HG03460 (cell line): Measurements from ENCODE around the gene MZT2A.
"Not testable (repeated sequence)": the region's sequence is repeated elsewhere in the genome, so short reads cannot be mapped to it uniquely, and the experiment has no call there.

ENCODE experiments used
- ATAC-seq: cut with Tn5 transposase; IDR thresholded peaks from one replicate; pipeline ENCODE4 v1.9.1; 2021; ENCODE audit not compliant: unreplicated experiment

MZT2A gene

GRCh38 chr2:131493199-131493968, 1.2 kb upstream of the MZT2A start:
- ATAC-seq = peak; percentile 14

DNA sequence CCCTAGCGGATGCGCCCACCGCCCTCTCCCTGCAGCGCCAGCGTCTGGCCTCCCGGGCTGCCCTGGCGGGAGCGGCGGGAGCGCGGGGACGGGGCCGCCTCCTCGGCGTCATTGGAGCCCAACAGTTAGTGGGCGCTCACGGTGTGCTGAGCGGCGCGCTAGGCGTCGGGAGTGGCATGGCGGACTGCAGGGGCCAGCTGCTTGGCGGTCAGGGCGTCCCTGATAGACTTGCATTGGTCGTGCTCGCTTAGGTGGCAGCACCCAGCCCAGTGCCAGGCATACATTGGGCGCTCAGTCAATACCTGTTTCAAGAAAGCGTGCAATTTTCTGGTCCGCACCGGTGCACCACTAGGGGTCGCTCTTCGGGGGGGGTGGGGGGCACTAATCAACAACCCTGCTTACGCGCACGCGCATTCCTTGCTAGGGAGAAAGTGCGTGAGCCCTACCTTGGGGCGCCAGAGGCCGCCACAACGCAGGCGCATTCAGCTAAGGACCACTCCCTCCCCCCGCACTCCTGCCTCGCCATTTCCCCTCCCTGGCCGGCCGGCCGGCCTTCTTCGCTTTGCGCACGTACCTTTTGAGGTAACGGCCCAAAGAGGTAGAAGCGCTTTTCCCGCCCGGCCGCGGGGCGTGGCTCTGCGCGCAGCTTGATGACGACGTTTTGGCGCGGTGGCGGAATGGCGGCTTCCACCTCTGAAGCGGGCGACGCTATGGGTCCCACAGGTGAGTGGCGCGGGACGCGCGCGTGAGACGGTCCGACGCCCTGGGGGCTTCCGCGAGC, 411 bp upstream of the MZT2A start:
- peak; percentile 68 for ATAC-seq

- ATAC-seq = peak; percentile 5
These were observed 744 bp downstream of the MZT2A start for GRCh38 chr2:131491469-131491836.

DNA sequence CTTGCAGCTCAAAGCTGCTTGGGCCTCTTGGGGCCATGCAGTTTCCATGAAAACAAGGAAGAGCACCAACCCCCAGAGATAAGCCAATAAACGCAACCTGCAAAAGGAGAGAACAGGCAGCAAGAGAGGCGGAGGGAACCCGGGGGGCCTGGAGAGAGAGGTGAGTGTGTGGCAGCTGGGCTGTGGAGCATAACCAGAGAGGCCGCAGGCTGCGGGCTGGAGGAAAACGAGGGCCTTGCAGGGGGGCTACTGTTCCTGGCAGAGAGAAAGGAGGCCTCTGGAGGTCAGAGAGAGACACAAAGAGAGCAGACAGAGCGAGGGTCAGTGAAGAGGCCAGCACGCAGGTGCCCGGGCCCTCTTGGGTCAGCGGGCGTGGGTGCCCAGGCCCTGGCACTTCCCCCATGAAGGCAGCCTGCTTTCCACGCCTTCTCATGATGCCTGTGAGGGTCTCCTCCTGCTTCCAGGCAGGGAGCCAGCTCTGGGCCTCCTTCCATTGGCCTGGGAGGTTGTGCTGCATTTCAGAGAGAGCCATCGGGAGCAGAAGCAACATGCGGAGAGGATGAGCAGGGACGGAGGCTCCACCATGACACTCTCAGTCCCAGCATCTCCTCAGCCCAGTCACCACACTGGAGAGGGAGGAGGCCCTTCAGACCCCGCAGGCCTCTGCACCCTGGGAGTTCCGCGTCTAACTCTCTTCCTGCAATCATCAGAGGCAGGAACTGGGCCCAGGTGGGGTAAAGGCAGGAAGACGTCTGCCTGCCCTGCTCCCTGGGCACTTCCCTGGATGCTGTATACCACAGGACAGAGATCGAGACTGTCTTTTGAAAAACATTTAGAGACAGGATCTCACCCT, 1.4 kb downstream of the MZT2A start:
- not testable (repeated sequence) for ATAC-seq

DNA sequence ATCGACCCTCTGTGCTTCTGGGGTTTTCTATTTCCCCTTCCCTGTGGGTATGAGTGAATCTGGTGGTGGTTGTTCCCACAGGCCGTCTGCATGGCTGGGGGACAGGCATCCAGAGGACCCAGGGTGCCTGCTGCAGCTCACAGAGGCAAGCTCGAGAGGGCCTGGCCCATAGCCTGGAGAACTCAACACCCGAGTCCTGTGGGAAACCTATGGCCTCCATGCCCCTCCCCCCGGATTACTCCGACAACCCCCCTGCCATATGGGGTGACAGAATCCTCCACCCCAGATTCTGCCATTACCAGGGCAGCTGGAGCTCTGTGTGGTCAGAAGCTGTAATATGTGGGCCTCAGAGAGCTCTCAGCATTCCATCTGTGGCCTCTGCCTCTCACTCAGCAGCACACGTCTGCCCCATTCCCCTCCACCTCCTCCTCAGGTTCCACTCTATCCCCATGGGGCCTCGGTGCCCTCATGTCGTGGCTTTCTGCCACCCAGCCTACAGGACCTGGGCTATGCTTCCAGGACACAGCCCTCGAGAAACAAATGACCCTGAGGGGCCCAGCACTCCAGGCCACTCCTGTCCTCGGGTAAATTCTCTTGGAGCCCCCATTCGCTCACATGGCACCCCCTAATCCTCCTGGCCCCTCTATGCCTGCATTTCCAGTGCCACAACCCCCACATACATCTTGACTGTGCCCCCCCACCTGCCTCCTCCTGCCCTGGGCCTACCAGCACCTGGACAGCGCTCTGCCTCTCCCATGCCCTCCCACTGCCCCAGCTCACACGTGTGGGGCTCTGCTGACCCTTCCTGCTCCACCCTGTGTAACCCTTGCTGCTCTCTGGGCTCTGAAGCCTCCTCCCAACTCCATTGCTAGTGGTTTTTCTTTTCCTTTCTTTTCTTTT, 3.6 kb downstream of the MZT2A start:
- ATAC-seq = no peak

- not testable (repeated sequence) for ATAC-seq
These were observed 5.8 kb downstream of the MZT2A start for GRCh38 chr2:131486201-131486902.

DNA sequence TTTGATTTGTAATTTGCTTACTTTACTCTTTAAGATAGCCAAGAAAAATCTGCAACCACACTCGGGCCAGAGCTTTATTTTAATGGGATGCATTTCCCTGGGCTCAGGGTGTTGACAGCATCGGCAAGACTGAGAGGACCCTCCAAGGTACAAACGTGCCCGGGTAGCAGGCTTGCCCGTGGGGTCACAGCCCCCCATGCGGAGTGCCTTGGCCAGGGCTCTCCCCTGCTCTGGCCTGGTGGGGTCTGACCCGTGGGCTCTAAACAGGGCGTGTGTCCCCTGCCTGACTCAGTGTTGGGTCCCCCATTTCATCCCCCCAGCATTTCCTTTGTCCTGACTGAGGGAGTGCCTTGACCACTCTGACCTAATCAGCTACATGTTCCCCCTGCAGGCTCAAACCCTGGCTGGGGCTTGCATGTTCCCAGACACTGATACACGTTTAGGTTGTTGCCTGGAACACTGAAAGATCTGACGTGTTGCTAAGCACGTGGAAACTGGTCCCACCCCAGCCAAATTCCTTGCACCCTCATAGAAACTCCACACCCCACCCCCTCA, 7.2 kb downstream of the MZT2A start:
- not testable (repeated sequence) for ATAC-seq

- ATAC-seq = not testable (repeated sequence)
These were observed 8.0 kb downstream of the MZT2A start for GRCh38 chr2:131483981-131484820.

GRCh38 chr2:131482506-131483155, 9.6 kb downstream of the MZT2A start:
- ATAC-seq = not testable (repeated sequence)

GRCh38 chr2:131480351-131480750, 11.8 kb downstream of the MZT2A start:
- ATAC-seq = not testable (repeated sequence)

DNA sequence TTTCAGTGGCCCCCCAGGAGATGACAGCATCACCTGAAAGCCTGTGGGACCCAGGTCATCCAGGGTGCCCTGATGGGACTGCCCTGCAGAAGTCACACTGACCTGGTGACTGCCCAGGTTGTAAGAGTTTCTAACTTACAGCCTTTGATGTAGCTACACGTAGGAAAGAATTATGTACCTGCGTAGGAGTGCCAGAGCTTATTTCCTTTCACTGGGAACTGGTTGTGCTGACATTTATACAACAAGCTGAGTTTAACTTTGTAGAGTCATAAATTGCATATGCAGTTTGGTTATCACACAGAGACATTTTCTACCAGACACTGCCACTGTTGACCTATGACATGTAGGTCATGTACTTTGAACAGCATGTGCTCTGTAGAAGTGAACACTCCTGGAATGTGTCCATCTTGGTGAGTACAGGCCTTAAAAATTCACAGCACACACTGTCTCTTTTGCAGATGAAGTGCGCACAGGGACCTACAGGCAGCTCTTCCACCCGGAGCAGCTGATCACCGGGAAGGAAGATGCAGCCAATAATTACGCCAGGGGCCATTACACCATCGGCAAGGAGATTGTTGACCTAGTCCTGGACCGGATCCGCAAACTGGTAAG, 13.2 kb downstream of the MZT2A start:
- ATAC-seq = not testable (repeated sequence)

DNA sequence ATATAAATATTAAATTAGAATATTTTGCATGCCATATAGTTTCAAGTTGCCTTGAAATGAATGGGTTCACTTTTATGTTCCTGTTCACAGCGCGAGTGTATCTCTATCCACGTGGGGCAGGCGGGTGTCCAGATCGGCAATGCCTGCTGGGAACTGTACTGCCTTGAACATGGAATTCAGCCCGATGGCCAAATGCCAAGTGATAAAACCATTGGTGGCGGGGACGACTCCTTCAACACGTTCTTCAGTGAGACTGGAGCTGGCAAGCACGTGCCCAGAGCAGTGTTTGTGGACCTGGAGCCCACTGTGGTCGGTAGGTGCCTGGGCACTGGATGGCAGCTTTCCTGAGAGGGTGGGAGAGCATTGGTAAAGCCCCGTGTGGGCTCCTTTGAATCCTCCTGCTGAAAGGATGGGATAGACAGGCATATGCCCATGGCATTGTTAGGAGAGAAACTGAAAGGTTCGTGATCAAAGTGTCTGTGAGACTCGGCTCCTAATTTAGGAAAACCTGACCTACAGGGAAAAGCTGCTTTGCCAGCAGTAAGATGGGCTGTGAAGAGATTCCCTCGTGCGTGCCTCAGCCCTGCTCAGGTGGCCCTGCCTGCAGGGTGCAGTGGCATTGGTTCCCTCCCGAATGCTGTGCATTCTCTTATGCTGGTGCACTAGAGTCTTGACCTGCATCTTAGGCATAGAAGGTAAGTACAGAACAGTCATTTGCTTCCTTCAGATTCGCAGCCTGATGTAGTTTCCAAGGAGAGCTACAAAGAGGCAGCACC, 13.9 kb downstream of the MZT2A start:
- not testable (repeated sequence) for ATAC-seq

DNA sequence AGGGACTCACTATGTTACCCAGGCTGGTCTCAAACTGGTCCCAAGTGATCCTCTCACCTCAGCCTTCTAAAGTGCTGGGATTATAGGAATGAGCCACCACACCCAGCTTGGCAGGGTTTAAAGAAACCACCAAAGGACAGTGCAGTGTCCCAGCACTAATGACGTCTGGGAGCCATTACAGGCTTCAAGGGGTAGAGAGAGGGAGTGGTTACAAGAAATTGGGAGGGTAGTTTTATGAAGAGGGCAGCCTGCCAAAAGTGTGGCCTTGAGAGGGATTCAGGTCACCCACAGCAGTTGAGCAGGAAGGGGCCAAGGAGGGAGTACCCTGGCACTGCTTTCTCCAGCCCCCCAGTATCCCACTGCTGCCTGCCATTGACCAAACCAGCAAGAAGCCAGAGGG, 15.0 kb downstream of the MZT2A start:
- ATAC-seq = not testable (repeated sequence)

DNA sequence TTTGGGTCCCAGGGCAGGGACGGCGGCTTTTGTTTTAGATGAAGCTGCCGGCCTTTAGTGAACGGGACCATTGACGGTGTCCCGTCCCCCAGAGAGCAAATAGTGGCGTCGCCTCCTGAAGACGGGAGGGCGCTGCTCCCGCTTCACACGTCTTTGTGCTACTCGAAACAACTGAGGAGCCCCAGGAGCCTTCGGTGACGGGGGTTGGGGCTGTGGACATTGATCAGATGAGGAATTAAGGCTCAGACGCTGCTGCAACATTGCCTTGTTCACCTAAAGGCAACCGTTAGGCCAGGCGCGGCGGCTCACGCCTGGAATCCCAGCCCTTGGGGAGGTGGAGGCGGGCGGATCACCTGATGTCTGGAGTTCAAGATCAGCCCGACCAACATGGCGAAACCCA, 15.8 kb downstream of the MZT2A start:
- not testable (repeated sequence) for ATAC-seq

DNA sequence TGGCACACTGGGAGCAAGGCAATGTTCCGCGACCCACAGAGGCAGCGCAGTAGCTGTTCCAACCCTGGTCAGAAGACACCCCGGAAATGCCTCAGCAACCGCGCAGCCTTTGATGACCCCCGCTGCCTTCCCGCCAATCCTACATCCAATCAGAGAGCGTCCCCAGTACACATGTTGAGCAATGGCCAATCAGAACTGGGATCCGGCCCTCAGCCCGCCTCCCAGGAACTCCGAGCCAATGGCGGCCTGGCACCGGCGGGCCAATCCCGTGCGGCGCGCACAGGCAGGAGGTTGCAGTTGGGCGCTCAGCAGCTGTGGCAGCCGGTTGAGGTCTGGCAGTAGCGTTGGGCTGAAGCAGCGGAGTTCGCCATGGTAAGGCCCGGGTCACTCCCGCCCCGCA, 16.4 kb downstream of the MZT2A start, which contains the start of gene TUBA3D:
TUBA3D (plus strand) TSS at position 289 of the 400 bp plus-strand sequence; CDS start at position 370, 81 bp downstream.
- ATAC-seq = no peak

- not testable (repeated sequence) for ATAC-seq
These were observed 18.9 kb downstream of the MZT2A start for GRCh38 chr2:131473266-131473665.

GRCh38 chr2:131471624-131472023, 20.6 kb downstream of the MZT2A start:
- not testable (repeated sequence) for ATAC-seq
